HL-60 (cell line): ENCODE results near the gene PDIA4.

Experiments used
- DNase-seq, 2 experiments: peaks; one replicate each; pipeline ENCODE4 v3.0.0-alpha.2; 2010 to 2020; ENCODE audit warnings: low read depth in 1 of 2, low spot score in 1 of 2
- H3K27ac ChIP-seq: fragments of 250-450 bp; sonication (Bioruptor Pico); replicated peaks from 2 replicates; pipeline ENCODE4 v1.5.1; 2020; ENCODE audit warnings: mild to moderate bottlenecking, moderate library complexity
- H3K27me3 ChIP-seq: fragments of 250-450 bp; sonication (Bioruptor Pico); 2 replicates; pipeline ENCODE4 v1.5.1; 2021; ENCODE audit warnings: mild to moderate bottlenecking, moderate library complexity; ENCODE audit not compliant: insufficient read depth, poor library complexity, severe bottlenecking
- H3K4me3 ChIP-seq: replicated peaks from 2 replicates; pipeline ENCODE4 v1.5.1; 2011; ENCODE audit warnings: mild to moderate bottlenecking, control low read depth, low read length; ENCODE audit not compliant: insufficient read depth
- GABPA ChIP-seq: IDR thresholded peaks from 2 replicates; pipeline ENCODE4 v1.6.1; 2012; ENCODE audit warnings: low read depth
- POLR2AphosphoS5 ChIP-seq: IDR thresholded peaks from 2 replicates; pipeline ENCODE4 v1.6.1; 2012; ENCODE audit warnings: low read depth
- SPI1 ChIP-seq: IDR thresholded peaks from 2 replicates; pipeline ENCODE4 v1.6.1; 2012; ENCODE audit warnings: low read depth, mild to moderate bottlenecking, borderline replicate concordance
- TF ChIP-seq, protein P1 (sequence below): IDR thresholded peaks from one replicate; pipeline ENCODE4 v1.5.1; 2011; ENCODE audit warnings: low read length, control low read depth, inconsistent platforms; ENCODE audit not compliant: insufficient read depth
- TF ChIP-seq, protein P2 (sequence below): IDR thresholded peaks from 2 replicates; pipeline ENCODE4 v1.6.1; 2012; ENCODE audit warnings: low read depth; ENCODE audit not compliant: insufficient replicate concordance

The PDIA4 gene

DNA sequence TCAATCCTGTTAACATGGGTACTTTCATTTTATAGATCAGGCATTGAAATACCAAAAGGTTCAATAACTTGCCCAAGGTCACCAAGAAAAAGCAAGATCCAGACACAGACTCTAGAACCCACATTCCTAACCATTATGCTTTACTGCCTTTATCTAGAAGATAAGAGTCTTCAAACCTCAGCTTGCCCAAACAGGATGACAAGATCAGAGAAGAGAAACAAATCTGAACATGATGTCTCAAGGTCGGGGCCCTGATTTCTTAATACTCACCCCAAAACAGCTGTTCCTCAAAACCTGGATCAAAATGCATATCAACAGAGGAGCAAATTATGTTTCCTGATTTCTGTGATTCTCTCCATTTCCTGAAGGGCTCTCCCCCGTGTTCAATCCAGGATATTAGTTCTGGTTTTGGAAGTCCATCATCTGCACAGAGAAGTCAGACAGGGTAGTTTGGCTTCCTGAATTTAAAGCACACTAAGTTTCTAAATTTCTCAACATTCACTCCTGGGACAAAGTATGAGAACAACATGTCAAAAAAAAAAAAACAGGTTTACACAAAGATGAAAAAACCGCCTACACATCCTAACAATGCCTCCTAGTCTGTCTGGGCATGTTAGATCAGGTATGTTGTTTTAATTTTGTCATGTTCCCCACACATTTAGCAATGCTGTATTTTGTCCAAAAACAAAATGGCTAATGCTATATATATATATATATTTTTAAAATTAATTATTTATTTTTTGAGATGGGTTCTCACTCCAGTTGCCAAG is 46.0 kb upstream of the PDIA4 start:
- Histone ChIP-seq H3K27me3 (no peaks in the 10 kb centered on the region), H3K4me3 (no peak overlapping the region), H3K27ac (no peak overlapping the region)
- TF ChIP-seq, protein P1, sequence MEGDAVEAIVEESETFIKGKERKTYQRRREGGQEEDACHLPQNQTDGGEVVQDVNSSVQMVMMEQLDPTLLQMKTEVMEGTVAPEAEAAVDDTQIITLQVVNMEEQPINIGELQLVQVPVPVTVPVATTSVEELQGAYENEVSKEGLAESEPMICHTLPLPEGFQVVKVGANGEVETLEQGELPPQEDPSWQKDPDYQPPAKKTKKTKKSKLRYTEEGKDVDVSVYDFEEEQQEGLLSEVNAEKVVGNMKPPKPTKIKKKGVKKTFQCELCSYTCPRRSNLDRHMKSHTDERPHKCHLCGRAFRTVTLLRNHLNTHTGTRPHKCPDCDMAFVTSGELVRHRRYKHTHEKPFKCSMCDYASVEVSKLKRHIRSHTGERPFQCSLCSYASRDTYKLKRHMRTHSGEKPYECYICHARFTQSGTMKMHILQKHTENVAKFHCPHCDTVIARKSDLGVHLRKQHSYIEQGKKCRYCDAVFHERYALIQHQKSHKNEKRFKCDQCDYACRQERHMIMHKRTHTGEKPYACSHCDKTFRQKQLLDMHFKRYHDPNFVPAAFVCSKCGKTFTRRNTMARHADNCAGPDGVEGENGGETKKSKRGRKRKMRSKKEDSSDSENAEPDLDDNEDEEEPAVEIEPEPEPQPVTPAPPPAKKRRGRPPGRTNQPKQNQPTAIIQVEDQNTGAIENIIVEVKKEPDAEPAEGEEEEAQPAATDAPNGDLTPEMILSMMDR: no peak
- TF ChIP-seq, protein P2, sequence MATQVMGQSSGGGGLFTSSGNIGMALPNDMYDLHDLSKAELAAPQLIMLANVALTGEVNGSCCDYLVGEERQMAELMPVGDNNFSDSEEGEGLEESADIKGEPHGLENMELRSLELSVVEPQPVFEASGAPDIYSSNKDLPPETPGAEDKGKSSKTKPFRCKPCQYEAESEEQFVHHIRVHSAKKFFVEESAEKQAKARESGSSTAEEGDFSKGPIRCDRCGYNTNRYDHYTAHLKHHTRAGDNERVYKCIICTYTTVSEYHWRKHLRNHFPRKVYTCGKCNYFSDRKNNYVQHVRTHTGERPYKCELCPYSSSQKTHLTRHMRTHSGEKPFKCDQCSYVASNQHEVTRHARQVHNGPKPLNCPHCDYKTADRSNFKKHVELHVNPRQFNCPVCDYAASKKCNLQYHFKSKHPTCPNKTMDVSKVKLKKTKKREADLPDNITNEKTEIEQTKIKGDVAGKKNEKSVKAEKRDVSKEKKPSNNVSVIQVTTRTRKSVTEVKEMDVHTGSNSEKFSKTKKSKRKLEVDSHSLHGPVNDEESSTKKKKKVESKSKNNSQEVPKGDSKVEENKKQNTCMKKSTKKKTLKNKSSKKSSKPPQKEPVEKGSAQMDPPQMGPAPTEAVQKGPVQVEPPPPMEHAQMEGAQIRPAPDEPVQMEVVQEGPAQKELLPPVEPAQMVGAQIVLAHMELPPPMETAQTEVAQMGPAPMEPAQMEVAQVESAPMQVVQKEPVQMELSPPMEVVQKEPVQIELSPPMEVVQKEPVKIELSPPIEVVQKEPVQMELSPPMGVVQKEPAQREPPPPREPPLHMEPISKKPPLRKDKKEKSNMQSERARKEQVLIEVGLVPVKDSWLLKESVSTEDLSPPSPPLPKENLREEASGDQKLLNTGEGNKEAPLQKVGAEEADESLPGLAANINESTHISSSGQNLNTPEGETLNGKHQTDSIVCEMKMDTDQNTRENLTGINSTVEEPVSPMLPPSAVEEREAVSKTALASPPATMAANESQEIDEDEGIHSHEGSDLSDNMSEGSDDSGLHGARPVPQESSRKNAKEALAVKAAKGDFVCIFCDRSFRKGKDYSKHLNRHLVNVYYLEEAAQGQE: no peak
- TF ChIP-seq POLR2AphosphoS5: no peak
- no peak for TF ChIP-seq SPI1
- TF ChIP-seq GABPA: no peak
- DNase-seq: no peak

GRCh38 chr7:149072438-149072775 is 44.1 kb upstream of the PDIA4 start:
- Histone ChIP-seq H3K27ac (peak overlapping the region; percentile 98), H3K4me3 (no peak overlapping the region), H3K27me3 (no peaks in the 10 kb centered on the region)
- DNase-seq: no peak
- TF ChIP-seq GABPA (no peak), SPI1 (no peak), POLR2AphosphoS5 (no peak)
- TF ChIP-seq, protein P1: no peak
- TF ChIP-seq, protein P2: no peak

GRCh38 chr7:149071641-149072437 is 43.5 kb upstream of the PDIA4 start:
- peak; percentile 70 to 83 for DNase-seq
- Histone ChIP-seq H3K27ac (peak overlapping the region; percentile 98), H3K4me3 (peak overlapping the region; percentile 30), H3K27me3 (no peaks in the 10 kb centered on the region)
- TF ChIP-seq GABPA (peak; percentile 92), POLR2AphosphoS5 (no peak)
- TF ChIP-seq, protein P1: peak; percentile 58
